HepG2 (cell line): ENCODE data around the gene GBGT1. TPM values are rescaled to one million over a fixed set of nuclear protein-coding genes. Genes with fewer than 3 reads are reported as not detected.
A peak's percentile ranks its signal among the peaks of the same experiment; 100 is the strongest.

Experiments used
- BCL6 ChIP-seq: IDR thresholded peaks from 2 replicates; pipeline ENCODE4 v1.6.1; 2016; ENCODE audit warnings: missing genetic modification reagents, missing compliant biosample characterization
- ELF1 ChIP-seq: sonication (generic); formaldehyde crosslinking; IDR thresholded peaks from 2 replicates; pipeline ENCODE4 v1.4.0; 2020; ENCODE audit warnings: missing genetic modification reagents
- EP300 ChIP-seq, 3 experiments: sonication (generic) in 1 of 3; formaldehyde crosslinking in 1 of 3; IDR thresholded peaks; 2 replicates each; pipeline versions ENCODE4 v1.5.1 to v1.6.1; 2011 to 2020; ENCODE audit warnings: low read depth in 2 of 3, low read length in 2 of 3, borderline replicate concordance in 1 of 3, improper control_type of control experiment in 1 of 3, mild to moderate bottlenecking in 1 of 3, missing genetic modification reagents in 1 of 3, moderate library complexity in 1 of 3
- FOXA3 ChIP-seq: IDR thresholded peaks from 2 replicates; pipeline ENCODE4 v1.6.1; 2016; ENCODE audit warnings: missing genetic modification reagents, missing compliant biosample characterization
- FOXK2 ChIP-seq: fragments of 450-650 bp; IDR thresholded peaks from 2 replicates; pipeline ENCODE4 v1.6.1; 2016
- FOXO1 ChIP-seq: sonication (generic); formaldehyde crosslinking; IDR thresholded peaks from 2 replicates; pipeline ENCODE4 v1.4.0; 2020; ENCODE audit warnings: missing genetic modification reagents
- HOXA9 ChIP-seq: sonication (generic); formaldehyde crosslinking; IDR thresholded peaks from 2 replicates; pipeline ENCODE4 v1.8.1; 2022; ENCODE audit warnings: missing genetic modification reagents, mild to moderate bottlenecking, moderate library complexity, borderline replicate concordance
- KLF15 ChIP-seq: sonication (generic); formaldehyde crosslinking; IDR thresholded peaks from 2 replicates; pipeline ENCODE4 v1.8.1; 2023; ENCODE audit warnings: borderline replicate concordance, mild to moderate bottlenecking, inconsistent platforms, missing genetic modification reagents, mixed read lengths
- MAZ ChIP-seq, 2 experiments: sonication (generic) in 1 of 2; formaldehyde crosslinking in 1 of 2; IDR thresholded peaks; 2 replicates each; pipeline versions ENCODE4 v1.5.0 to v1.6.1; 2012 to 2020; ENCODE audit warnings: low read depth in 2 of 2, mild to moderate bottlenecking in 2 of 2, borderline replicate concordance in 1 of 2, improper control_type of control experiment in 1 of 2, low read length in 1 of 2, missing genetic modification reagents in 1 of 2, moderate library complexity in 1 of 2
- MYC ChIP-seq: sonication (generic); formaldehyde crosslinking; IDR thresholded peaks from 2 replicates; pipeline ENCODE4 v1.9.0; 2021; ENCODE audit warnings: missing genetic modification reagents, borderline replicate concordance
- NCOR1 ChIP-seq: fragments of 200-600 bp; sonication (generic); IDR thresholded peaks from 2 replicates; pipeline ENCODE4 v1.7.0; 2017; ENCODE audit warnings: antibody characterized with exemption, low read length, borderline replicate concordance
- NR2F6 ChIP-seq, 2 experiments: IDR thresholded peaks; 2 replicates each; pipeline ENCODE4 v1.6.1; 2016; ENCODE audit warnings: antibody characterized with exemption in 1 of 2, mild to moderate bottlenecking in 1 of 2
- PAWR ChIP-seq: sonication (generic); formaldehyde crosslinking; IDR thresholded peaks from 2 replicates; pipeline ENCODE4 v1.4.0; 2020; ENCODE audit warnings: missing genetic modification reagents, mild to moderate bottlenecking, borderline replicate concordance
- PRPF4 ChIP-seq: fragments of 200-400 bp; formaldehyde crosslinking; IDR thresholded peaks from 2 replicates; pipeline ENCODE4 v1.6.1; 2016; ENCODE audit warnings: low read length, low read depth; ENCODE audit not compliant: poor library complexity, severe bottlenecking
- RFXAP ChIP-seq: sonication (generic); formaldehyde crosslinking; IDR thresholded peaks from 2 replicates; pipeline ENCODE4 v1.4.0; 2020; ENCODE audit warnings: missing genetic modification reagents, borderline replicate concordance
- SMAD3 ChIP-seq: sonication (generic); formaldehyde crosslinking; IDR thresholded peaks from 2 replicates; pipeline ENCODE4 v1.4.0; 2020; ENCODE audit warnings: missing genetic modification reagents
- TBX2 ChIP-seq: sonication (generic); formaldehyde crosslinking; IDR thresholded peaks from 2 replicates; pipeline ENCODE4 v1.5.0; 2020; ENCODE audit warnings: missing genetic modification reagents, mild to moderate bottlenecking, borderline replicate concordance
- ZFP82 ChIP-seq: sonication (generic); formaldehyde crosslinking; IDR thresholded peaks from 2 replicates; pipeline ENCODE4 v1.5.1; 2020; ENCODE audit warnings: mild to moderate bottlenecking, missing genetic modification reagents, borderline replicate concordance
- ZMAT3 ChIP-seq: sonication (generic); formaldehyde crosslinking; conservative IDR thresholded peaks from 2 replicates; pipeline ENCODE4 v1.7.0; 2021; ENCODE audit warnings: missing genetic modification reagents
- ZNF101 ChIP-seq: sonication (generic); formaldehyde crosslinking; IDR thresholded peaks from 2 replicates; pipeline ENCODE4 v1.4.0; 2020; ENCODE audit warnings: mild to moderate bottlenecking, low read depth, missing genetic modification reagents, borderline replicate concordance
- ZNF331 ChIP-seq: sonication (generic); formaldehyde crosslinking; IDR thresholded peaks from 2 replicates; pipeline ENCODE4 v1.4.0; 2020; ENCODE audit warnings: missing genetic modification reagents
- ZNF660 ChIP-seq: sonication (generic); formaldehyde crosslinking; IDR thresholded peaks from 2 replicates; pipeline ENCODE4 v1.5.1; 2020; ENCODE audit warnings: mild to moderate bottlenecking, low read depth, missing genetic modification reagents, borderline replicate concordance
- polyA plus RNA-seq, 8 experiments: library from polyadenylated mRNA; depleted of rRNA in 3 of 8; stranded (reverse) in 7 of 8; unstranded in 1 of 8; fragments of >200 nt; fragmentation: Illumina TruSeq in 4 of 8; extraction: Trizol in 4 of 8; gene quantifications; 2 replicates each; pipeline versions ENCODE4 v1.2.1 to v1.2.3, GENCODE V29; 2011 to 2016; ENCODE audit warnings: low read depth in 4 of 8, missing spikeins in 1 of 8, mixed read lengths in 1 of 8; ENCODE audit not compliant: insufficient read depth in 1 of 8
- total RNA-seq, 5 experiments: library from RNA; depleted of rRNA; stranded (reverse); fragments of >200 nt; fragmentation: Illumina TruSeq; extraction: Trizol; gene quantifications; 2 replicates each; pipeline ENCODE4 v1.2.3, GENCODE V29; 2016; ENCODE audit warnings: low read depth in 1 of 5
- TF ChIP-seq, protein P1 (sequence below): sonication (generic); formaldehyde crosslinking; IDR thresholded peaks from 2 replicates; pipeline ENCODE4 v1.4.0; 2020; ENCODE audit warnings: missing genetic modification reagents
- TF ChIP-seq, protein P2 (sequence below): sonication (generic); formaldehyde crosslinking; IDR thresholded peaks from 2 replicates; pipeline ENCODE4 v1.5.0; 2020; ENCODE audit warnings: mild to moderate bottlenecking, missing genetic modification reagents

Gene GBGT1
- total and polyA plus RNA-seq, 2 of the 13 experiments (the other 11 are each of a cell fraction or from before 2014, with no cell fraction given): not detected

DNA sequence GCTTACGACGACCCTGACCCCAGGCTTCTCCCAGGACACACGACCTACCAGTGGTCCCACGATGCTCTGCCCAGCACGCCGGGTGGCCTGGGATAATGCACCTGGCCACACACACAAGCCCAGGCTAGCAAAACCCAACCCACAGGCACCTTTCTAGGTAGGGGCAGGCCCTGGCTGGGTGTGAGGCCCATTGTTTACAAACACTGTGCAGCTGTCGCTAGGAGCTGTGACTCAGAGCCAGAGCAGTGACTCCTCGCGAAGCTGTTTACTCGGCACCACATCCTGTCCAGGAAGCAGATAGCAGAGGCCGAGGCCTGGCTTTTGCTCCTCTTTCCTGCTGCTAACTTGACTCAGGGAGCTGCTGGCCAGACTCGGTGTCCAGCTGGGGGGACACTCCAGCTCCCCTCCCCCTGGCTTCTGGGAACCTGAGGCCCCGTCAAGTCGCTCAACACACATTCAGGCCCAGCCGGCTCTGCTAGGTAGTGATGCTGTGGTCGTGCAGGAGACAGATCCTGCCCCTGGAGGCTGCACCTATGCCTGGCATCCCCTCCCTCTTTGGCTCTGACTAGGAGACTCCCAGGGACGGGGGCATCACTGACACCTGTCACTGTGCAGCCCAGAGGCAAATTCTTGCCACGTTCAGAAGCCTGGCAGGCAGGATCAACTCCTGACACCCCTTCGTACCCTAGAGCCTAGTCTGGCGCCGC lies 29.9 kb downstream of the GBGT1 start (continued):
- TF ChIP-seq ELF1 (CRISPR knock-in tag) (peak; percentile 76), TBX2 (peak; percentile 98), ZNF660 (no peak; the same call in 1 of the 2 replicates), BCL6 (CRISPR knock-in tag) (peak; percentile 60; the same call in 1 of the 2 replicates), FOXO1 (CRISPR knock-in tag) (peak; percentile 95), HOXA9 (CRISPR knock-in tag) (peak; percentile 61; the same call in 1 of the 2 replicates), EP300 (IDR thresholded peaks at IDR 0.05; ENCODE audit: low read depth in 2 of 2, low read length in 2 of 2) (peak; percentile 50 to 84; a peak in 3 of 4 replicates), EP300 (CRISPR knock-in tag; IDR thresholded peaks at IDR 0.05; ENCODE audit: borderline replicate concordance) (peak; percentile 68; the same call in 1 of the 2 replicates), ZFP82 (CRISPR knock-in tag) (no peak), PAWR (CRISPR knock-in tag) (no peak), NCOR1 (peak; percentile 40; the same call in 1 of the 2 replicates), ZMAT3 (CRISPR knock-in tag) (no peak; the same call in 1 of the 2 replicates), PRPF4 (no peak), FOXK2 (peak; percentile 92), SMAD3 (CRISPR knock-in tag) (peak; percentile 38; the same call in 1 of the 2 replicates), ZNF101 (CRISPR knock-in tag) (no peak), FOXA3 (peak; percentile 97), NR2F6 (IDR thresholded peaks at IDR 0.05) (no peak), NR2F6 (CRISPR knock-in tag; IDR thresholded peaks at IDR 0.05) (peak; percentile 61; the same call in 1 of the 2 replicates), KLF15 (no peak), MYC (peak; percentile 32; the same call in 1 of the 2 replicates), RFXAP (no peak), ZNF331 (CRISPR knock-in tag) (peak; percentile 32; the same call in 1 of the 2 replicates), MAZ (IDR thresholded peaks at IDR 0.05; ENCODE audit: borderline replicate concordance, low read depth, low read length) (no peak), MAZ (CRISPR knock-in tag; IDR thresholded peaks at IDR 0.05; ENCODE audit: low read depth) (peak; percentile 36; the same call in 1 of the 2 replicates)
- TF ChIP-seq, protein P1, sequence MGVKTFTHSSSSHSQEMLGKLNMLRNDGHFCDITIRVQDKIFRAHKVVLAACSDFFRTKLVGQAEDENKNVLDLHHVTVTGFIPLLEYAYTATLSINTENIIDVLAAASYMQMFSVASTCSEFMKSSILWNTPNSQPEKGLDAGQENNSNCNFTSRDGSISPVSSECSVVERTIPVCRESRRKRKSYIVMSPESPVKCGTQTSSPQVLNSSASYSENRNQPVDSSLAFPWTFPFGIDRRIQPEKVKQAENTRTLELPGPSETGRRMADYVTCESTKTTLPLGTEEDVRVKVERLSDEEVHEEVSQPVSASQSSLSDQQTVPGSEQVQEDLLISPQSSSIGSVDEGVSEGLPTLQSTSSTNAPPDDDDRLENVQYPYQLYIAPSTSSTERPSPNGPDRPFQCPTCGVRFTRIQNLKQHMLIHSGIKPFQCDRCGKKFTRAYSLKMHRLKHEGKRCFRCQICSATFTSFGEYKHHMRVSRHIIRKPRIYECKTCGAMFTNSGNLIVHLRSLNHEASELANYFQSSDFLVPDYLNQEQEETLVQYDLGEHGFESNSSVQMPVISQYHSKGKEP (CRISPR knock-in tag): no peak
- TF ChIP-seq, protein P2, sequence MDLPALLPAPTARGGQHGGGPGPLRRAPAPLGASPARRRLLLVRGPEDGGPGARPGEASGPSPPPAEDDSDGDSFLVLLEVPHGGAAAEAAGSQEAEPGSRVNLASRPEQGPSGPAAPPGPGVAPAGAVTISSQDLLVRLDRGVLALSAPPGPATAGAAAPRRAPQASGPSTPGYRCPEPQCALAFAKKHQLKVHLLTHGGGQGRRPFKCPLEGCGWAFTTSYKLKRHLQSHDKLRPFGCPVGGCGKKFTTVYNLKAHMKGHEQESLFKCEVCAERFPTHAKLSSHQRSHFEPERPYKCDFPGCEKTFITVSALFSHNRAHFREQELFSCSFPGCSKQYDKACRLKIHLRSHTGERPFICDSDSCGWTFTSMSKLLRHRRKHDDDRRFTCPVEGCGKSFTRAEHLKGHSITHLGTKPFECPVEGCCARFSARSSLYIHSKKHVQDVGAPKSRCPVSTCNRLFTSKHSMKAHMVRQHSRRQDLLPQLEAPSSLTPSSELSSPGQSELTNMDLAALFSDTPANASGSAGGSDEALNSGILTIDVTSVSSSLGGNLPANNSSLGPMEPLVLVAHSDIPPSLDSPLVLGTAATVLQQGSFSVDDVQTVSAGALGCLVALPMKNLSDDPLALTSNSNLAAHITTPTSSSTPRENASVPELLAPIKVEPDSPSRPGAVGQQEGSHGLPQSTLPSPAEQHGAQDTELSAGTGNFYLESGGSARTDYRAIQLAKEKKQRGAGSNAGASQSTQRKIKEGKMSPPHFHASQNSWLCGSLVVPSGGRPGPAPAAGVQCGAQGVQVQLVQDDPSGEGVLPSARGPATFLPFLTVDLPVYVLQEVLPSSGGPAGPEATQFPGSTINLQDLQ: no peak
